Adipose tissue (tissue), 3 donors: ENCODE results near the gene AFDN. TPM values are rescaled to one million over a fixed set of nuclear protein-coding genes. Genes with fewer than 3 reads are reported as not detected.

Experiments
- H3K27ac ChIP-seq: one replicate; pipeline ENCODE4 v1.5.1; 2013; ENCODE audit warnings: low read depth, low read length
- WGBS, 3 donors: extraction: QIAGEN DNeasy Blood & Tissue Kit; methylation state at CpG; one replicate each; pipeline ENCODE4 v1.1.7; 2013; 5-methylcytosine and 5-hydroxymethylcytosine counted together
- polyA plus RNA-seq, 3 donors: library from polyadenylated mRNA; stranded (reverse); fragments of 200-250 nt; gene quantifications; one replicate each; pipeline ENCODE4 v1.2.3, GENCODE V29; 2013
- donor health status: healthy with polysubstance abuse.
- donor health status: Bipolar disorder and iron deficiency.
- donor health status: healthy.

The AFDN gene
- polyA plus RNA-seq, 3 donors, result 29.4 to 45.3 (median 29.8) TPM

DNA sequence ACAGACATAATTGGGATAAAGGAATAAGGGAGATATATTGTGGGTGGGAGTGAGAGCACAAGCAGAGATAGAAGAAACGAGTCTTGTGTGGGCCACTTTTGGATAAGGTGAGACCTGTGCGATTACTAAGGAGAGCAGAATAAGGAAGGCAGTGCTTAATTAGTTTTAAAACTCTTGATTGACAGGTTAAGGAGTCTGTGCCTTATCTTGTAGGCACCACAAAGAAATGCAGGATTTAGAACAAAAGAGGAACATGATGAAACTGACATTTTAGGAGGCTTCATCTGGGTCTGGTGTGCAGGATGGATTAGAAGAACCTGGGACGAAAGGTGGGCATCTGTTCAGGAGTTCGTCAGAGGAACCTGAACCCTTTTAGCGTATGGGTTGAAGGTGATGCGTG lies 100.5 kb downstream of the AFDN start:
- no peak overlapping the region for H3K27ac ChIP-seq
- 92 to 94% (median 94%) methylated on average over 6 of the region's 6 CpGs for WGBS, 3 donors

DNA sequence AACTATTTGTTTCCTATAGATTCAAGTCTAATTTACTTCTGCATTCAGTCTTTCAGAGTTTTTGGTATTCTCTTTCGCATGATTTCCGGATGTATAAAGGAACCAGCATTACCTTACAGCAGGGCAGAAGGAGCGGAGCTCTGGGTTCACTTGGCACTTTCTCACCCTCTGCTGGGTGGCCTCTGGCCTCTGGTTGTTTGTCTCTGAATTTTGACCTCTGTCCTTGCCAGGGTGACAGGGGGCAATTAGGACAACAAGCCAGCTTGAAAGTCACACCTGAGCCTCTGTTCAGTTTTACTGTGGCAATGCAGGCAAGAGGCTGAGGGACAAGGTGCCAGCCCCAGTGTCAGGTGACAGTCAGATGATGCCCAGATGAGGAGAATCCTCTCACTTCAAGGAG lies 101.4 kb downstream of the AFDN start:
- H3K27ac ChIP-seq, result no peak overlapping the region
- WGBS, 3 donors, result 97 to 98% (median 98%) methylated on average over 3 of the region's 3 CpGs

DNA sequence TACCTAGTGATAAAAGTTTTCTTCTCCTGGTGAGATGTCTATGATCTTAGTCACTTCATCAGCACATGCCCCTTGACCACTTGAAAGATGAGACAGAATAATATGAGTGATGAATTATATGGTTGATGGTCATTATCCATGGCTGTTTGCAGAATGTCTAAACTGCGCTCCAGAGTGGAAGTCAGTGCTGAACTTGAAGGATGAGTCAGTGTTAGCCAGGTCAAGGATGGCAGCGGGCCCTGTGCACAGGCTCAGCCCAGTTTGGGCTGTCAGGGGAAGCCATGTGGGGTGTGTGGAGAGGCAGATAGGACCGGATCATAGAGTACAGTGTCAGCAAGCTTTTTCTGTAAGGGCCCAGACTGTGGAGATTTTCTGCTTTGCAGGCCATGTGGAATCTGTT lies 103.6 kb downstream of the AFDN start:
- WGBS, 3 donors, result 86 to 92% (median 87%) methylated on average over 3 of the region's 3 CpGs

DNA sequence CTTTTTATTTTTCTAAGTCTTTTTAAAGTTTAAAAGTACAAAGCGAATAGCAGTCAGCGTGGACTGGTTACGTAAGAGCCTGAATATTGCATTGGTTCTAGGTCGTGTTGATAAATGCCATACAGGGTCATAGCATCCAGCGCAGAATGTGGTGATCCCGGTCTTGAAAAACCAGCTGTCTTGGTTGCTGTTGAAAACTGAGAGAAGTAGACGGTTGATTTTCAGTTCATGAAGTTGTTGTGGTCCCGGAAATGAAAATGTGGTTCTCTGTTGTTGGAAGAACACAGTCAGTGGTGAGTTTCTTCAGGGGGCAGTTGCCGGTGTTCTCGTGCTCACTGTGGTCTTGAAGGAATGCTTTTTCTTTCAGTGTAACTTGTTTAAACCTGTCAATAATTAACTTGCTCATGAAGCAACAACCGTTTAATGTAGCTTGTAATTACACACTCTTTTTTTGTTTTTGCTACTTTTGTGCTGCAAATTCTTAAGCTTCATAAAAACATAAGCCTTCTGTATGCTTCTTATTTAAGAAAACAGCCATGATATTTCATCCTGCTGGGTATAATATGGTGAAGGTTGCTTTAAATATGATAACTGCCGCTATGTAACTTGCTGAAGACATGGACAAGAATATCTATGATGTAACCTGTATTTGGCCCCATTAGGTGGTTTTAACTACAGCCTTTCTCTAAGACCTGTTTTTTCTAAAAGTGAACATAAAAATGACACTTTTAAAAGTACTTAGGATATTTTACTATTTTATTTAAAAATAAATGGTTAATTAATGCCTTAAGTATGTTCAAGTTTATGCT lies 106.0 kb downstream of the AFDN start:
- H3K27ac ChIP-seq, result no peak overlapping the region
- 30 to 88% (median 84%) methylated on average over 12 of the region's 12 CpGs for WGBS, 3 donors

More for the DNA sequence above, 103.6 kb downstream of the AFDN start:
- no peak overlapping the region for H3K27ac ChIP-seq

DNA sequence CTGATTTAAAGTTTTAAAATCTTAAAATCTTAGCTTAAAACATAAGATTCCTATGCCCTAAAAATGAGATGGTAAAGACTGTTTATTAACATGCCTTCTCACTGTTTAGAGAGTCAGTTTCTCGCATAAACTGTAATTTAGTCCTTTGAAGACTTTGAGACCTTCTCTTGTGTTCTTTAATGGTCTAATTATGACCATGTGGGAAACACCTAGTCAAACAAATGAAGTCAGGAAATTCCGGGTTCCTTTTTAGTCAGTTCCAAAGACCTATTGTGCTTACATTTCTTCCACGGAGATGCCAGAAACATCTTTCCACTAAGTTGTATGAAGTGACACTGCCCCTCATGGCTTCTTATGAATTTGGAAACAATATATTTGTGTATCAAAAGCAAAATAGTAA lies 106.6 kb downstream of the AFDN start:
- WGBS, 3 donors, result 54 to 75% (median 67%) methylated on average over 3 of the region's 3 CpGs
- H3K27ac ChIP-seq, result no peak overlapping the region

DNA sequence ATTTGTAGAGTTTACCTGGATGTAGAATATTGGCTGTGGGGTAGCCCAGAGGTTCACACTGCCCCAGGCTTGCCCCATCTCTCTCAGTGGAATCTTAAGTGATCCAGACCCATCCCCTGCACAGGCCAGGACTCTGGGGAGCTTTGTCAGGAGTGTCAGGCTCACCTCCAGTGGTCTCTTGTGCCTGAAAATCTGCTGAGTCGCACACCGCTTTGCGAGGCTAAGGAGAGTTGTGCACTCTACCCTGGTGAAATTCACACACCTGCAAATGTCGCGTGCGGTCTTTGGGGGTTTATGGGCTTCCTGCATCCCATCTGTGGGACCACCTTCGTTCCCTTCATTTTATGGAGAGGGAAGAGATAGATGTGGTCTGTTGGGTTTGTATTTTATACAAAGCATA lies 107.1 kb downstream of the AFDN start:
- no peak overlapping the region for H3K27ac ChIP-seq
- WGBS, 3 donors, result 88 to 94% (median 91%) methylated on average over 7 of the region's 7 CpGs

DNA sequence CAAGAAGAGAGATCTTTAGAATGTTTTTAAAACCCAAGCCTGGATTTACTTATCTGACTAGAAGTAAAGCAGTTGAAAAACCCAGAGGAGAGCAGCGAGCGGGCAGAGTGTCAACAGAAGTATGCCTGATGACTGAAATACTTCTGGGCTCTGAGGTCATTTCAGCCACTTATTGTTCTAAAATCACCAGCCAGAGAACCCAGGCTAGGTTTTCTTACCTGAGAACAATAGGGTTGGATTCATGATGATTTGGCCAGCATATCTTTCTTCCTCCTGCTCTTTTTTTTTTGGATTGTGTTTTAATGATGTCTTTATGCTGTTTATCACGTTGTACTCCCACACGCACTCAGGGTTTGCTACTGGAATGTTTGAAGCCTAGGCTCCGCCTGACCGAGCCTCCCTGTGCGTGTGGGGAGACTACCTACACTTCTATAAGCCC lies 107.7 kb downstream of the AFDN start:
- H3K27ac ChIP-seq, result no peak overlapping the region
- WGBS, 3 donors, result 71 to 78% (median 72%) methylated on average over 7 of the region's 7 CpGs

DNA sequence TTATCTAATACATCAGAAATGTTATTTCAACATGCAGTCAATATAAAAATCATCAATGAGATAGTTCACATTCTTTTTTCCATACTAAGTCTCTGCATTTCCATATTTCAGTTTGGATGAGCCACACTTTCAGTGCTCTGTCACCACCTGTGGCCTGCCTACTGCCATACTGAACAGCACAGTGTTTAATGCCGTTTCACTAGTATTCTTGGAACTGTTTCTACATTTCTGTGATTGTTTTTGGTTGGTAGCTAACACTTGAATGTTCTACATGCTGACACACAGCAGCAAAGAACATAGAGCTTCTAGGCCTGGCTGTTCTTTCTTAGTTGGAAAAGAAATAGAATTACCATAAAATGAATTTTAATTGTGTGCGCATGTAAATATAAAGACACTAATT lies 109.3 kb downstream of the AFDN start:
- no peak overlapping the region for H3K27ac ChIP-seq

DNA sequence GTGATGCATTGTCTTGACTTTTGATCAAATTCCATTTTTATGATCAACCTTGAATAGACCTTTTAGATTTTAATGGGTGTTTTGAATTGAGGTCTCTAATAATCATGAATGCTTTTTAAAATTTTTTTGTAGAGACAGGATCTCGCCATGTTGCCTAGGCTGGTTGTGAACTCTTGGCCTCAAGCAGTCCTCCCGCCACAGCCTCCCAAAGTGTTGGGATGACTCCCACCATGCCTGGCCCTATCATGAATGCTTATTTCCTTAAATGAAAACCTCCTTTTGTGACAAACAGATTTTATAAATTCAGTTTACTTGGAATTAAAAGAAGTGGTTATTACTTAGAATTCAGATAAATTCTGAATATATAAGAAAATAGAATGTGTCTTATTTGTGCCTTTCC lies 110.6 kb downstream of the AFDN start:
- WGBS, 3 donors, result 93 to 94% (median 93%) methylated on average over 2 of the region's 2 CpGs
- no peak overlapping the region for H3K27ac ChIP-seq

More for the DNA sequence above, 109.3 kb downstream of the AFDN start:
- WGBS, 3 donors, result 79 to 84% (median 83%) methylated on average over 2 of the region's 2 CpGs

DNA sequence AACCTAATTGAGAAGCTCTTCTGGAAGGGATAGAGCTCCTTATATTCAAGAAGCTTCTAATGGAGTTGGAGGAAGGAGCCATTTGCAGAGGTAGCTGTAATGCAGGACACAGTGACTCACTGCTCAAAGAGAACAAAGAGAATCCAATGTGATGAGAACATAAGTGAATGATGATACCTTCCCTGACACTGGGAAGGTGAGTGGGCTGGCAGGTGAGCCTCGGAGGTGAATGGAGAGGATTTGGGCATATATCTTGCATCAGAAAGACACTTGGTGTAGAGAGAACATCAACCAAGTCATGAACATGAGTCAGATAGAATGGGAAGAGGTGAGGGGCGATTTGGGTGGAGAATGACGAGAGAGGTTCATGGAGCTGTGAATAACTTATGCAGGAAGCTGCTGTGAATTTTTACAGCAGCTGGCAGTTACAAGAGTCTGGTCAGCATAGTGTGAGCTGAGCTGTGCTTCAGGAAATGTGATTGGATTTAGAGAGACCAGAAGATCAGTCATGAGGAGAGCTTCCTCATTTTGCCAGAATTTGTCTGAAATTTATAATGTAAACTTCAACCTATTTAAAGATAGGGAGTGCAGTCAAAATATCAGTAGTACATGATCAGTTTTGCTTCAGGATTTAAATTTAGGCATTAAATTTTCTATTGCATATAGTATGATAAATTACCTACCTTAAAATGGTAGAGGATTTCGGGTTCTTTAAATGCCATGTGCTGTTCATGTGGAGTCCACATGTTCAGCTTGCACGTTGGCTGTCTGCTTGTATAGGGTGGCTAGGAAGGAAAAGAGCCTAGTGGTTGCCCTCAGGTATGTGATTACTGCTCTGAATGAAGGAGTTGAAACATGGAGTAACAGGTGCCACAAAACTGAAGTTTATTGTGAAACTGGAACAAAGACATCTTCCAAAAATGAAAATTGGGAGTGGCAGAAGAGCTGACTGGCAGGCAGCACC lies 111.5 kb downstream of the AFDN start:
- WGBS, 3 donors, result 61 to 86% (median 66%) methylated on average over 5 of the region's 5 CpGs
- H3K27ac ChIP-seq, result no peak overlapping the region

DNA sequence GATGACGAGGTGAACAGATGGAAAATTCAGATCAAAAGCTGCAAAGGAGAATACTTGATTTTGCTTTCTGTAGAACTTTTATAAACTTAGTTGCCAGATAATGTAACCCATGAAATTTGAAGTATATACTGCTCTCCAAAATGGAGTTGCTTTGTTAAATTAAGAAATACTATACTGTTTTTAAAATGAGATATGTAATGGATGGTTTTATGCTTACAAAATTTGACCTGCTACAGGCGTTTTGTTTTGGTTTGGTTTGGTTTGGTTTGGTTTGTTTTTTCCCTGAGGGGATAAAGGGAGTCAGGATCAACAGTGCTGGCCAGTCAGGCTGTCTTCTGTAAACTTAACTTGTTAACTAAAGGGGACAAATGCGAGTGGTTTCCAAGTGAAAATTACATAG lies 115.1 kb downstream of the AFDN start:
- H3K27ac ChIP-seq, result no peak overlapping the region
- 76 to 80% (median 80%) methylated on average over 3 of the region's 3 CpGs for WGBS, 3 donors

DNA sequence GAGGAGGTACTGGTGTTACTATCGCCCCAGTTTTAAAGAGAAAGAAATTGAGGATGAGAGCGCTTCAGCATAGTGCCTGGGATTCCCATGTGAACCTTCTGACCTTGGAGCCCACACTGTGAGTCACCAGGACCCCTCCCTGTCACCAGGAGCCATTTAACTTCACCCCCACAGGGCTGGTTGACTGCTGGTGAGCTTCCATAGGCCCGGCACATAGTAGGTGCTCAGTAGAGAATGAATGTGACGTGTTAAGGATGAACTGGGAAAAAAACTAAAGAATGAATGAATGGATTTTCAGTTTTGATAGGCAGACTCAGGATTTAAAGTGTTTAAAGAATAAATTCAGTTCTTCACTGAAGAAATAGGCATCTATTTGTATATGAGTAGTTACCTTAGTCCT lies 117.4 kb downstream of the AFDN start:
- no peak overlapping the region for H3K27ac ChIP-seq
- WGBS, 3 donors, result 92 to 99% (median 96%) methylated on average over 4 of the region's 4 CpGs

DNA sequence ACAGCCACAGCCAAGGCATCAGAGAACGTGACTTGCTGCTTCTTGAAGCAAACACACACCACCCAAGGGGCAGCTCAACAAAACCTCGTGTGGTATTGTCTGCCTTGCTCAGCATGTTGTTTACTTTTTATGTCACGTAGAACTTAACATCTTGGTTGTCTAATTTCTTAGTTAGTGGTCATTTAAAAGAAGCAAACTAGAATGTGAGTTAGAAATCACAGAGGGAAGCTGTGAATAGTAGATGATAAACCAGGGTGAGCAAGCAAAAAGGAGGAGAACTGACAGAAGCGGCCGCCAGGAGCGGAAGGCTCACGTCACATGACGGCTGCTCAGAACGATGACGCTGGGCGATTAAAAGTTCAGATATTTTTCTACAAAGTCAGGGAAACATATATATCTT lies 119.3 kb downstream of the AFDN start:
- 83 to 93% (median 91%) methylated on average over 11 of the region's 11 CpGs for WGBS, 3 donors
- no peak overlapping the region for H3K27ac ChIP-seq

DNA sequence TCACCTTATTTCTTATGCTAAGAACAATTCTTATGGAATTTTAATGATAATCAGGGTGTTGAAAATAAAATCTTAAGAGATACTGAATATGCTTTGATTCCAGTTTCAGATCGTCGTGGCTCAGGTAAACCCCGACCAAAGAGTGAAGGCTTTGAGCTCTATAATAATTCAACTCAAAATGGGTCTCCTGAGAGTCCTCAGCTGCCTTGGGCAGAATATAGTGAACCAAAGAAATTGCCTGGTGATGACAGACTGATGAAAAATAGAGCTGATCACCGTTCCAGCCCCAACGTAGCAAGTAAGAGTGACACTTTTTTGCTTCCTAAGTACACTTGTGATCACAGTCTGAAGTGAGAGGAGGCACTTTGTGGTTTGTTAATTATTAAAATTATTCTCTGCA lies 119.9 kb downstream of the AFDN start:
- no peak overlapping the region for H3K27ac ChIP-seq
- 67 to 87% (median 79%) methylated on average over 5 of the region's 5 CpGs for WGBS, 3 donors

DNA sequence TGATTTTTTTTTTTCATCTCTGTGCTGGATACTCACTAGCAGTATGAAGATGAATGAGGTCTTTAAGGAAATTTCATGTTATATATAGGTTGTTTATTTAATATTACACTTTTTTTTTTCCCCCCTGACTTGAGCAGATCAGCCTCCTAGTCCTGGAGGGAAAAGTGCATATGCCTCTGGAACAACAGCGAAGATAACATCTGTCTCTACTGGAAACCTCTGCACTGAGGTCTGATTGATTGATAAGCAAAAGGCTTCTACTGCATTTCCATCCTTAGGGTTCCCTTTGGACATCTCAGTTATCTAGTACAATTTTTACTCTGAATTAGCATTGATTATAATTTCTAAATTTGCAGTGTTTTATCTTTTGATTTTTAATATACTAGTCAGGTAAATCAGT lies 121.0 kb downstream of the AFDN start:
- no peak overlapping the region for H3K27ac ChIP-seq
- WGBS, 3 donors, result 91 to 95% (median 92%) methylated on average over 1 of the region's 1 CpG

DNA sequence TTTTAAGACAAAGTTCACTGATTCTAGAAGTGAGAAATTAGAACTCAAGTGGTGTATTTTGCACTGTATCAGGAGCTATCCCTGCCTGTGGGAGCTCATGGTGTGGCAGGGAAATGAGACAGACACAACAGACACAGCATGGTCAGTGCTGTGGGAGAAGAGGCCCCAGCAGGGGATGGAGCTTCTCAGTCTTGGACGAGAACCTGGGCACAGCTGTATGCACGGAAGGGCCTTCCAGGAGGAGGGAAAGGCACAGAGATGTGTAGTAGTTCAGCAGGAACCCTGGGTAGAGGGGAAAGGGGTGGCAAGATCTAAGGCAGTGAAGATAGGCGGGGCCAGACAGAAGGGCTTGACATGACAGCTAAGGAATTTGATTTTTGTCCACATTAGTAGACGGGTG lies 122.0 kb downstream of the AFDN start:
- 82 to 97% (median 87%) methylated on average over 4 of the region's 4 CpGs for WGBS, 3 donors
- no peak overlapping the region for H3K27ac ChIP-seq

DNA sequence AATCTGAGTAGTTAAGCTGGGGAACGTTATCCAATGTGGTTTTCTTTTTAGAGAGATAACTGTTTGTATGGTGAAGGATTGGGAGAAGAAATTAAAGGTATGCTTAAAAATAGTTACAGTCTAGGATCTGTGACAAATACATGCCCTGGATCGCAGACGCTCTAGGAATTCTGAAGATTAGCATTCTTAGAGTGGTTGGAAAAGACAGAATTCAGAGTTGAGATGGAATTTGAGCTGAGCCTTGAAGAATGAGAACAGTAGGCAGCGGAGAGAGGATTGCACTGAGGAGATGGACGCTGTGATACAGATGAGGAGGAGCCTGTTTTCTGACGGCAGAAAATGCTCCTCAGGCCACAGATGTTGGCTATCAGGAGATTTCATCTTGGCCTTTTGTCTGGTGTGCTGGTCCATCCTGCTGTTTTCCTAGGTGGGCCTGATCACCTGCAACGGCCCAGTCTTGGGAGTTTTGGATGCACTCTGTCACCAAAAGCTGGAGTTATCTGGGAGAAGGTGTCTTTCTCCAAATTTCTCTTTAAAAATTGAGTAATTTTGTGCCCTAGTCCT lies 122.5 kb downstream of the AFDN start:
- 82 to 86% (median 84%) methylated on average over 7 of the region's 7 CpGs for WGBS, 3 donors
- H3K27ac ChIP-seq, result no peak overlapping the region

DNA sequence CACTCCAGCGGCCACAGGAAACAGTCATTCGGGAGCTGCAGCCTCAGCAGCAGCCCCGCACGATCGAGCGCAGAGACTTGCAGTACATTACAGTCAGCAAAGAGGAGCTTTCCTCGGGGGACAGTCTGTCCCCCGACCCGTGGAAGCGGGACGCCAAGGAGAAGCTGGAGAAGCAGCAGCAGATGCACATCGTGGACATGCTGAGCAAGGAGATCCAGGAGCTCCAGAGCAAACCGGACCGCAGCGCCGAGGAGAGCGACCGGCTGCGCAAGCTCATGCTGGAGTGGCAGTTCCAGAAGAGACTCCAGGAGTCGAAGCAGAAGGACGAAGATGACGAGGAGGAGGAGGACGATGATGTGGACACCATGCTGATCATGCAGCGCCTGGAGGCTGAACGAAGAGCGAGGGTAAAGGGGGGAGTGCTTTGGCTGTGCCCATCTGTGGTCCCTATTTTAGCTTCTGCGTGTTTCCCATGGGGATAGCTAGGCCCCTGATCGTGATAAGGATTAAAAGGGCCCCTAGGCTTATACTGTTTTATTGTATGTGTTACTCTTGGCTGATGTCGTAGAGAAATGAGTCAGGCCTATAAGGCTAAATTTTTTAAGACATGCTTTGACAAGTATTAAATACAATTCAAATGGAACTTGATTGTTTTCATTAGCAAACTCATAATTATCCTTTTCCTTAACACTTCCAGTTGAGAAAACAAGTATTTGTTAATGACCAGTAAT lies 125.2 kb downstream of the AFDN start:
- 94 to 98% (median 97%) methylated on average over 29 of the region's 29 CpGs for WGBS, 3 donors
- H3K27ac ChIP-seq, result no peak overlapping the region
